IPS-18a (cell line): ENCODE data around the gene FBXW5.

Experiments
- H3K27ac ChIP-seq: one replicate; pipeline ENCODE4 v1.5.1; 2013; ENCODE audit warnings: low read length
- H3K27me3 ChIP-seq: one replicate; pipeline ENCODE4 v1.6.1; 2013; ENCODE audit warnings: mild to moderate bottlenecking, low read length; ENCODE audit not compliant: control insufficient read depth, insufficient read depth
- H3K36me3 ChIP-seq: one replicate; pipeline ENCODE4 v1.6.1; 2013; ENCODE audit warnings: low read depth, low read length; ENCODE audit not compliant: control insufficient read depth
- H3K4me1 ChIP-seq: one replicate; pipeline ENCODE4 v1.6.1; 2013; ENCODE audit warnings: low read depth, low read length; ENCODE audit not compliant: control insufficient read depth
- H3K4me3 ChIP-seq: one replicate; pipeline ENCODE4 v1.5.1; 2013; ENCODE audit warnings: low read length
- H3K9ac ChIP-seq: one replicate; pipeline ENCODE4 v1.6.1; 2013; ENCODE audit warnings: mild to moderate bottlenecking, low read length, moderate library complexity
- H3K9me3 ChIP-seq: one replicate; pipeline ENCODE4 v1.6.1; 2013; ENCODE audit warnings: low read depth, low read length; ENCODE audit not compliant: control insufficient read depth

The FBXW5 gene

DNA sequence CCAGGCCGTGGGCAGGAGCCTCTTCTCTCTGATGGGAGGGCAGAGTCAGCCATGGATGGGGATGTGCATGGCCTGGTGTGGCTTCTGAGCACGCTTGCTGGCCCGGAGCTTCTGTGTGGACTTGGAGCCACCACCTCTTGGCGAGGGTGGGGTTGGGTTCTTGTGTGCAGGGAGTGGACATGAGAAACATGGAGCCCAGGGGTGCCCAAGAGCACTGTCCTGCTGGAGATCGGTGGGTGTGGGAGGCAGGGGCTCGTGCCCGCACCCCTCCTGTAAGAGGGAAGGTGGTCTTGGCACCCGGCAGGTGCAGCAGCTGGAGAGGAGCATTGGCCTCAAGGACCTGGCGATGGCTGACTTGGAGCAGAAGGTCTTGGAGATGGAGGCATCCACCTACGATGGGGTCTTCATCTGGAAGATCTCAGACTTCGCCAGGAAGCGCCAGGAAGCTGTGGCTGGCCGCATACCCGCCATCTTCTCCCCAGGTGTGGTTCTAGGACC is 23.8 kb downstream of the FBXW5 start:
- no peak overlapping the region for H3K27ac ChIP-seq
- H3K9me3 ChIP-seq, result no peaks in the 10 kb centered on the region
- peaks cover 51% of the 10 kb centered on the region for H3K36me3 ChIP-seq
- H3K4me3 ChIP-seq, result no peak overlapping the region
- no peak overlapping the region for H3K9ac ChIP-seq
- no peaks in the 10 kb centered on the region for H3K4me1 ChIP-seq
- no peaks in the 10 kb centered on the region for H3K27me3 ChIP-seq

DNA sequence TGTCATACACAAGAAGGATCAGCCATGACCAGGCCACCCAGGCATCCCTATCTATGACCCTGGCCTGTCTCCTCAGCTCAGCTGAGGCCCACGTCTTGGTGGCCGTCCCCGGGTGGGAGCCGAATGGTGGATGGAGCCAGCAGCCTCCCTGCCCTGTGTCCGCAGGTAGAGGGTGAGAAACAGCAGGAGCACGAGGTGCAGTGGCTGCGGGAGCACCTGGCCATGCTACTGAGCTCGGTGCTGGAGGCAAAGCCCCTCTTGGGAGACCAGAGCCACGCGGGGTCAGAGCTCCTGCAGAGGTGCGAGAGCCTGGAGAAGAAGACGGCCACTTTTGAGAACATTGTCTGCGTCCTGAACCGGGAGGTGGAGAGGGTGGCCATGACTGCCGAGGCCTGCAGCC is 24.5 kb downstream of the FBXW5 start:
- Histone ChIP-seq H3K4me1 (no peaks in the 10 kb centered on the region), H3K9ac (no peak overlapping the region), H3K4me3 (no peak overlapping the region), H3K36me3 (peaks cover 51% of the 10 kb centered on the region), H3K27ac (no peak overlapping the region), H3K27me3 (no peaks in the 10 kb centered on the region), H3K9me3 (no peaks in the 10 kb centered on the region)

DNA sequence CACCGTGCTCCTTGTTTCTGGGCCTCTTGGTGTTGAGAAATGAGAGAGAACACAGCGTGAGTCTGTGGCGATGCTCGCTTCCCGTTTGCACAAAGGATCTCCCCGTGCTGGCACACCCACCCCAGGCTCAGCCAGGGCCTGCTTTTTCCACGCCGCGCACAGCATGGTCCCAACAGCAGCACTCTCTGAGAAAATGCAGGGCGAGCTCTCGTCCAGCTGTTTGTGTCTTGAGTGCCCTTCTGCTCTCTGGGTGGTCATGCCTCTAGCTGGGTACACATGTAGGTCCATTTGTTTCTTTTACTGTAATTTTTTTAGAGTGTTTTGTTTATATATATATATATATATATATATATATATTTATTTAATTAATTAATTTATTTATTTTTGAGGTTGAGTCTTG is 26.6 kb downstream of the FBXW5 start:
- no peak overlapping the region for H3K4me3 ChIP-seq
- H3K27ac ChIP-seq, result no peak overlapping the region
- no peak overlapping the region for H3K9ac ChIP-seq
- no peaks in the 10 kb centered on the region for H3K4me1 ChIP-seq
- peaks cover 47% of the 10 kb centered on the region for H3K36me3 ChIP-seq
- no peaks in the 10 kb centered on the region for H3K27me3 ChIP-seq
- H3K9me3 ChIP-seq, result no peaks in the 10 kb centered on the region

DNA sequence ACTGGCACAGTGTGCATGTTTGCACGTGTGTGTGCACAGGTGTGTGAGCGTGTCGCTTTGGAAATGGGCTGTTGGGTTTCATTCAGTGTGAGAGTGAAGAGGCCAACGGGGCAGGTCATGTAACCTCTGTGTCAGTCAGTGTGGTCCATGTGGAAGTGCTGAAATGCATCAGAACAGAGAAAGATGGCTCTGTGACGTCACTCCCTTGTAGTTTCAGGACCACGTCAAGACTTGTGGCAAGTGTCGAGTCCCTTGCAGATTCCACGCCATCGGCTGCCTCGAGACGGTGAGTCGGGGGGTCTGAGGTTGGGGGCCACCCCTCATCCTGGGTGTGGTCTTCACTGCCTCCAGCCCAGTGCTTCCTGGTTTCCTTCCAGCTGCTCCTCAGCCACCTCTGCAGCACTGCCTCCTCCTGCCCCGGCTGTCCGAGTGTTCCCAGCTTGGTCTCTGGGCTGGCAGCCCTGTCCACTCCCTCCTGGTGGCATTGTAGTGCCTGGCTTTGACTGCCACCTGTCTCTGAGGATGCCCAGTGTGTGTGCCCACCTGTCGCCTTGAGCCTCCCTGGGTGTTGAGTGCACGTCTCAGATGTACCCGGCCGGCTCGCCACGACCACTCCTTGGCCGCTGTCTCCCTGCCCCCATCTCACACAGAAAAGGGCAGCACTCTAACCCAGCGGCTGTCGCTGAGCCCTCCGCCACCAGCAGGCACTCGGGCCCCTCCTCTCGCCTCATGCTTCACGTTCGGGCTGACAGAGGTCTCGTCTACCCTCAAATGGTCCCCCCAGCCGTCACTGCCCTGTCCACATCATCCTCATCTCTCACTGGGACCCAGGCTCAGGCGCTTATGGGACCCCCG is 28.0 kb downstream of the FBXW5 start:
- no peak overlapping the region for H3K9ac ChIP-seq
- no peaks in the 10 kb centered on the region for H3K4me1 ChIP-seq
- no peak overlapping the region for H3K27ac ChIP-seq
- H3K36me3 ChIP-seq, result peaks cover 50% of the 10 kb centered on the region
- no peak overlapping the region for H3K4me3 ChIP-seq
- no peaks in the 10 kb centered on the region for H3K27me3 ChIP-seq
- H3K9me3 ChIP-seq, result no peaks in the 10 kb centered on the region

DNA sequence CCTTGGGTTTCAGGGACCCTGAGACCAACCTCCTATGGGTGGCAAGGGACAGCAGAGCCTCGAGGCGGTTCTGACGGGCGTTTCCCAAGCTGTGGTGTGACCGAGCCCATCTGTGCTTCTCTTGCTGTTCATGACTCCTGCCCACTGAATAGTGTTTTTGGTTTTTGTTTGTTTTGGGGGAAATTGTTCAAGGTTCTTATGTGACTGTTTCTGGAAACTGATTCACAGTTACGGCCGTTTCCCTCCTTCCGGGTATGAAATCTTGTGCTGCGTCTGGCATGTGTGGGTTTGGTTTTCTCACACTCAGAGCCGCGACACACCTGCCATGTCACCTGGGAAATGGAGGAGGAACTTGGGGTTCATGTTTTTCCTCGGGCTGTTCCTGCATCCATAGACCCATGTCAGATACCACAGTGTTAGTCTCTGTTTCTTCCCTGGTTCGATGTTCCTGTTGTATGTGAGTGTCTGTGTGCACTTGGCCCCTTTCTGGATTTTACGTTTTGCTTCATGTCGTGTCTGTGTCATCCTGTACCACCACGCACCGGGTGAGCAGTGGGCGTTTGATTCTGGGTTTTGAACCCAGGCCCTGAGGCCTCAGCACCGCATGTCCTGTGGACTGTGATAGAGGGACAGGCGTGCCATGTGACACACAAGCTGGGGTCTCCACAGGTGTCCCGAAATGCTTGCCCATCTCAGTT is 28.8 kb downstream of the FBXW5 start:
- Histone ChIP-seq H3K9me3 (no peaks in the 10 kb centered on the region), H3K27me3 (no peaks in the 10 kb centered on the region), H3K36me3 (peaks cover 47% of the 10 kb centered on the region), H3K9ac (no peak overlapping the region), H3K27ac (no peak overlapping the region), H3K4me3 (no peak overlapping the region), H3K4me1 (no peaks in the 10 kb centered on the region)

DNA sequence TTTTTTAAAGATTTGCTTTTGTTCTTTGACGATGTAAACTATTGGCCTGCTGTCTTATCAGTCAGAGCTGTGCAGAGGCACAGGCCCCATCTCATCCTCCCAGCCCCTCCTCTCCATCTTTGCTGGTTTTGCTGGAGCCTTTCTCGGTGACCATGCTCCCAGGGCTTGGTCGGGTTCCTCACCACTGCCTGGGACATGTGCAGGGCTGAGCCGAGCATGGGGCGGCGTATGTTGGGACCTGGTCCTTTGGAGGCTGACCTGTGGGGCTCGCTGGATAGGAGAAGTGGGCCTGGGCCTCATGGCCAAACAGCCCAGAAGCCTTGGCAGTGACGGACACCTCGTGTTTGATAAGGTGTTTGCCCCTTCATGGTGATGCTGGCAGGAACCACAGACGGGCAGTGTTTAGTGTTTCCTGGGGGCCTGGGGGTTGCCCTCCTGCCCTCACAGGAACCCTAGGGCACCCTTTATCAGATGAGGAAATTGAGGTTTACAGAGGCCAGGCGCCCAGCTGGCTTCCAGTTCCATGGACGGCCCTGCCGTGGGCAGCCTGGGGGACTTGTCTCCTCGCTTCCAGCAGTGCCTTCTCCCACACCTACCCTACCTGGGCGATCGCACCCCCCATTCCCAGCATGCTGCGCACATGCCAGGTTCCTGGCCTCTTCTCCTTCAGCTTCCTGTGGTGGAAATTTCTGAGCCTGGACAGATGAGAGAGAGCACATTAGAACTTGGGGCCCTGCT is 30.7 kb downstream of the FBXW5 start:
- no peak overlapping the region for H3K9ac ChIP-seq
- no peak overlapping the region for H3K4me3 ChIP-seq
- H3K36me3 ChIP-seq, result peaks cover 56% of the 10 kb centered on the region
- no peak overlapping the region for H3K27ac ChIP-seq
- H3K4me1 ChIP-seq, result no peaks in the 10 kb centered on the region
- H3K27me3 ChIP-seq, result no peaks in the 10 kb centered on the region
- no peaks in the 10 kb centered on the region for H3K9me3 ChIP-seq

DNA sequence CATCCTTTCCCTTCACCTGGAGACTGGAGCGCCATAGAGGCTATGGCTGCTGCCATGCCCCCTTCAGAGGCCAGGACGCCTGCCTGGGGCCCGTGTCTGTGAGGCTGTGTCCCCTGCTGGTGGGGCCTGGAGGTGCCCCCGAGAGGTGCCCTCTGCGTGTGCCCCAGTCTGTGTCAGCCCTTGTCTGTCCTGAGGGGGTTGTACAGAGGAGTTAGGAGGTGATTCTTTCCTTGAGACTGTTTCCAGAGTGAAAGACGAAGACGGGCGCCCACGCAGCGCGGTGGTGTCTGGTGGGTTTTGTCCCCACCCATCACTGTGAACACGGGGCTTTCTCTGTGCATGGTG is 33.7 kb downstream of the FBXW5 start:
- H3K9me3 ChIP-seq, result no peaks in the 10 kb centered on the region
- H3K4me3 ChIP-seq, result no peak overlapping the region
- no peaks in the 10 kb centered on the region for H3K4me1 ChIP-seq
- H3K36me3 ChIP-seq, result peaks cover 51% of the 10 kb centered on the region
- H3K27ac ChIP-seq, result no peak overlapping the region
- no peak overlapping the region for H3K9ac ChIP-seq
- no peaks in the 10 kb centered on the region for H3K27me3 ChIP-seq

DNA sequence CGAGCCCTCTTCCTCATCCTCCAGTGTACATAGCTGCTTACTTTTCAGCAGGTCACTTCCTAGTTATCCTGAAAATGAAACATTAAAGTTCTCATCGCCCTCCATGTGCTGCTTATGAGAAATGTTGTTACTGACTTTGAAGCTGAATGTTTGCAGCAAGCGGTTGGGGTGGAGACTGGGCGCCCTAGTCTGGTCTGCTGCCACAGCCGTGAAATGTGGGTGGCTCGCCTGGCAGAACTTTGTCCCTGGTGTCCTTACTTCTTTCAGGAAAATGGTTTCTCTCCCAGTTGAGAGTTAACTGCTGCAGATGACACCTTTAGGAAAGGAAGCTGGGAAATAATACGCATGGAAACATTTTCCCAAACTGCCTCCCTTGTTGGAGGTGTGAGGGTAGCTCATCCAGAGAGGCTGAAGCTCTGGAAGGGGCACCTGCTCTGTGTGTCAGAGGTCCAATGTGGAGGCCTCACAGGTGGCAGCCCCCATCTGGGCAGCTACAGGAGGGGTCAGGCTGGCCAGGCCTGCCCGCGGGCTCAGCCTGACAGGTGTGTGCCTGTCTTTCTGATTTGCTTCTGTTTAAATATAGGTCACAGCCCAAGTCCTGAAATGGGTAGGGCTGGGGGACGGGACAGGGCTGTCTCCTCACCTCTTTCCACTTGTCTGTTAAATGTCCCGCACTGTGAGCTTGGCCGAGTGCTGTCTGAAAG is 34.2 kb downstream of the FBXW5 start:
- H3K36me3 ChIP-seq, result peaks cover 47% of the 10 kb centered on the region
- H3K9me3 ChIP-seq, result no peaks in the 10 kb centered on the region
- no peaks in the 10 kb centered on the region for H3K27me3 ChIP-seq
- H3K27ac ChIP-seq, result no peak overlapping the region
- no peak overlapping the region for H3K4me3 ChIP-seq
- no peaks in the 10 kb centered on the region for H3K4me1 ChIP-seq
- no peak overlapping the region for H3K9ac ChIP-seq

DNA sequence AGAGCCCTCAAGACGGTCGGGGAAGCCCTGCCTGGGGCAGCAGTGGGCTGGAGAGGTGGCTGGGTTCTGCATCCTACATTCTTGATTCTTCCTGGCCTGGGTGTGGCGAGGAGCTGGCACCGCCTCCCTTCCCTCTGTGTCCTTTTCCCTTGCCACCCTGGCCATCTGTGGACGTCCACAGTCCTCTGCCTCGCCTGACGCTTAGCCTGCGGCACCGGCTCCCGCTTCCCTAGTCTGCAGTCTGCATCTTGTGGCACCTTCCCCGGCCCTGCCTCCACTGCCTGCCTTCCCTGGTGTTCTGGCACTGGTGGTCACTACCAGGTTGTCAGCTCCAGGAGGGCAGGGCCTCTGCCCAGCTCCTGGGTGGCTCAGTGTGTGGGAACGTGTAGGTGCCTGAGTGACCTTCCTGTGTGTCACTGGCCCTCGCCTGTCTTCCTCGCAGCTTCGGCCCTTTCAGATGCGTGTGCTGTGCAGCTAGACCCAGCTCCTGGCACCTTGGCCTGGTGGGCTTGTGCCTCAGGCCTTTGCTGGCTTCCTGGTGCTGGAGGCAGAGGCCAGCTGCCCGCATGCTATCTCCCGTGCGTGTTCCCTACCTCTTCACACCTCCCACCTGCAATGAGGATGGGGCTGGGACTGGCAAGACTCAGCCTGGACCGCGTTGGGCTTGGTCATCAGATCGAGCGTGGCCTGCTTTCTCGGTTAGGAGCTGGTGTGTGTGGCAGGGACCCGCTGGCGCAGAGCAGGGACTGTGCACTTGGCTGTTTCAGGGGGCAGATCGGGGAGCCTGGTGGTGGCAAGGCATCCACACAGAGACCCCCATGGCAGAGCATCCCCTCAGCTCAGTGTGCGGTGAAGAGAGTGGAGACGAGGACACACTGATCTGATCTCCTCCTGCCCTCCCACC is 37.3 kb downstream of the FBXW5 start:
- H3K9ac ChIP-seq, result no peak overlapping the region

DNA sequence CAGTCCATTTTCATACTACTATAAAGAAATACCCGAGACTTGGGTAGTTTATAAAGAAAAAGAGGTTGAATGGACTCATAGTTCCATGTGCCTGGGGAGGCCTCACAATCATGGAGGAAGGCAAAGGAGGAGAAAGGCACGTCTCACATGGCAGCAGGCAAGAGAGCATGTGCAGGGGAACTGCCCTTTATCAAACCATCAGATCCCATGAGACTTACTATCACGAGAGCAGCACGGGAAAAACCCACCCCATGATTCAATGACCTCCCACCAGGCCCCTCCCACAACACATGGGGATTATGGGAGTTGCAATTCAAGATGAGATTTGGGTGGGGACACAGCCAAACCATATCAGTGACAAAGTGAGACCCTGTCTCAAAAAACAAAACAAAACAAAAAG is 38.3 kb downstream of the FBXW5 start:
- no peak overlapping the region for H3K4me3 ChIP-seq
- no peaks in the 10 kb centered on the region for H3K4me1 ChIP-seq
- no peaks in the 10 kb centered on the region for H3K9me3 ChIP-seq
- H3K36me3 ChIP-seq, result peaks cover 52% of the 10 kb centered on the region
- no peaks in the 10 kb centered on the region for H3K27me3 ChIP-seq
- H3K27ac ChIP-seq, result no peak overlapping the region
- no peak overlapping the region for H3K9ac ChIP-seq

More for the DNA sequence above, 37.3 kb downstream of the FBXW5 start:
- no peak overlapping the region for H3K4me3 ChIP-seq
- H3K27me3 ChIP-seq, result no peaks in the 10 kb centered on the region
- H3K36me3 ChIP-seq, result peaks cover 45% of the 10 kb centered on the region
- no peaks in the 10 kb centered on the region for H3K9me3 ChIP-seq
- no peak overlapping the region for H3K27ac ChIP-seq
- H3K4me1 ChIP-seq, result no peaks in the 10 kb centered on the region
